ENCODE data around the gene PCNX1.
A peak's percentile ranks its signal among the peaks of the same experiment; 100 is the strongest.
"Not testable (repeated sequence)": the region's sequence is repeated elsewhere in the genome, so short reads cannot be mapped to it uniquely, and the experiment has no call there.

PCNX1 gene

DNA sequence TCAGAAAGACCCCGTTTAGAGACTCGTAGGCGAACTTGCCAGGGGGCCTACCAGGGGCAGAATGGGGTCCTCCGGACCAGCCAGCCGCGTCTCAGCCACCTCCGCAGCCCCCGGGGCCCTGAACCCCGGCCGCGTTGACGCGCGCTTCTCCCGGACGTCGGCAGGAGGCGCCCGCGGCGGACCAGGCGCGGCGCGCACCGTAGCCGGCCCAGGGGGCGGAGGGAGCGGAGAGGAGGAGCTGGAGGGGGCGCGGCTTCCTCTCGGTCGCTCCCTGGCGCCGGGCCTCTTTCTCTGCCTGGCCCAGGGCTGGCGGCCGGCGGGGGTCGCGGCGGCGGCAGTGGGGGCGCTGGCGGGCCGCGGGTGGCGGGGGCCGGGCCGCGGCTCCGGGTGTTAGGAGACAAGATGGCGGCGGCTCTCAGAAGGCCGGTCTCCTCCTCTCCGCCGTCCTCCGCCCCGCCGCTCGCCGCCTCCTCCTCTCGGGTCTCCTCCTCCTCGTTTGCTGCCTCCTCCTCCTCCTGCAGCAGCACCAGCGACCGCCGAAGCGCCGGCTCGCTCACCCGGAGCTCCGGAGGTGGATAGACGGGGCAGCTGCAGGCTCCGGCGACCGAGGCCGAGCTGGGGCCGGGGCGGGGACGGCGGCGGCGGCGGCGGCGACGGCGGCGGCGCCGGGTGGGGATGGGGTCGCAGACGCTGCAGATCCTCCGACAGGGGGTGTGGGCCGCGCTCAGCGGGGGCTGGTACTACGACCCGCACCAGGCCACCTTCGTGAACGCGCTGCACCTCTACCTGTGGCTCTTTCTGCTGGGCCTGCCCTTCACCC lies at the start of gene PCNX1:
TSS of gene PCNX1 (plus strand) at position 284 of the 820 bp plus-strand sequence. CDS start at position 676, 392 bp downstream.
- DNase-seq (ENCODE audit: low spot score): peak; percentile 68

DNA sequence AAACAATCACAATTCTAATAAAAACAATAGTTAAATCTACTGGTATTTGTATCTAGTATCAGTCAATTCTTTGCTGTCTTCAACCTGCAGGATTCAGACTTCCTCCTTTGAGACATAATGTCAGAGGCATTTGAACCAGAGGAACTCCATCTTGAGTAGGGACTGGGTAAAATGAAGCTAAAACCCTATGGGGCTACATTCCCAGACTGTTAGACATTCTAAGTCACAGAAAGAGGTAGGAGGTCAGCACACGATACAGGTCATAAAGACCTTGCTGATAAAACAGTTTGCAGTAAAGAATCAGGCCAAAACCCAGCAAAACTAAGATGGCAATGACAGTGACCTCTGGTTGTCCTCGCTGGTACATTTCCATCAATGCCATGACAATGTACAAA lies 49.8 kb upstream of the PCNX1 start:
- DNase-seq (ENCODE audit: low spot score): no peak

- DNase-seq (ENCODE audit: low spot score): no peak
Measured at GRCh38 chr14:70858641-70859040, 48.6 kb upstream of the PCNX1 start.

- DNase-seq (ENCODE audit: low spot score): not testable (repeated sequence)
Measured at GRCh38 chr14:70866992-70867391, 40.3 kb upstream of the PCNX1 start.

GRCh38 chr14:70871001-70871400 lies 36.3 kb upstream of the PCNX1 start:
- DNase-seq (ENCODE audit: low spot score): no peak

- no peak for DNase-seq (ENCODE audit: low spot score)
Measured at GRCh38 chr14:70871863-70872677, 35.2 kb upstream of the PCNX1 start.

DNA sequence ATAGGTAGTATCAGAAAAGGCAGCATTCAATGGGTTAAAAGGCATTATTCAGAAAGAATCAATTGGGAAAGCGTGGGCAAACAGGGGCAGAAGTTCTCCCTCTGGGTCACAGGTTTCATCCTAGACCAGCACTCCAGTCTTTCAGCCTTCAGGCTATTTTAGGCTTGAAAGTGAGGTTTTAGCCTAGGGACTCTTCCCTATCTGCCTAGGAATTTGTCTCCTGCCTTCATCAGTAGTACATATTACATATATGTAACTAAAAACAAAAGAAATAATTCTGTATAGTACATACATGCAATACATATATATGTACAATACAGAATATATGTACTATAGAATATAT lies 34.6 kb upstream of the PCNX1 start:
- DNase-seq (ENCODE audit: low spot score): no peak

GRCh38 chr14:70873627-70874026 lies 33.6 kb upstream of the PCNX1 start:
- DNase-seq (ENCODE audit: low spot score): no peak

GRCh38 chr14:70875811-70876460 lies 31.3 kb upstream of the PCNX1 start:
- not testable (repeated sequence) for DNase-seq (ENCODE audit: low spot score)

- no peak for DNase-seq (ENCODE audit: low spot score)
Measured at GRCh38 chr14:70879448-70879847, 27.8 kb upstream of the PCNX1 start.

- DNase-seq (ENCODE audit: low spot score): not testable (repeated sequence)
Measured at GRCh38 chr14:70880888-70881287, 26.4 kb upstream of the PCNX1 start.

DNA sequence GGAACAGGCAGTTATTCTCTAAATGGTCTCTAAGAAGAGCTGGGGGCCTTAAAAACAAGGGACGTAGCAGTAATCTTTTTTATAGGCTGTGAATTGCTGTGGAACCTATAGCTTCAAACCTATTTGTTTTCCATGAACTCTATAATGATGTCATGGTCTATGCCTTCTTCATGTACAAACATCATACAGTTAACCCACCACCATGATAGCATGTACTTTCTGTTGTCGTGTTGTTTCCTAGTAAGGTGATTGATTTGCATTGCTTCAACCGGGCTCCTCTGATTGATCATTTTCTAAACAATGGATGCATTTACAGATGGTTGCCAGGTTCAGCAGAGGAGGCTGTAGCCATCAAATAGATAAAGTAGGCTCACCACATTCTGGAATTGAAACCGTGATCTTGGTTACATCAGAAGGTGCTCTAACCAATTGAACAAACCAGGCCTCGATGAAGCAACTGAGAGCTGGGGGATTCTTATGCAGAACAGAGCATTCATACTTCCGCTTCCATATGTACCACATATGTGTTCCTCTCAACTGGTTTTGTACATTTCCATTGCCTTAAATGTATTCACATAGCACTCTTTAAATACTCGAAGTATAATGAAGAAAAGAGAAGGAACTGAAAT lies 25.6 kb upstream of the PCNX1 start:
- no peak for DNase-seq (ENCODE audit: low spot score)

GRCh38 chr14:70882776-70883492 lies 24.3 kb upstream of the PCNX1 start:
- peak; percentile 81 for DNase-seq (ENCODE audit: low spot score)

DNA sequence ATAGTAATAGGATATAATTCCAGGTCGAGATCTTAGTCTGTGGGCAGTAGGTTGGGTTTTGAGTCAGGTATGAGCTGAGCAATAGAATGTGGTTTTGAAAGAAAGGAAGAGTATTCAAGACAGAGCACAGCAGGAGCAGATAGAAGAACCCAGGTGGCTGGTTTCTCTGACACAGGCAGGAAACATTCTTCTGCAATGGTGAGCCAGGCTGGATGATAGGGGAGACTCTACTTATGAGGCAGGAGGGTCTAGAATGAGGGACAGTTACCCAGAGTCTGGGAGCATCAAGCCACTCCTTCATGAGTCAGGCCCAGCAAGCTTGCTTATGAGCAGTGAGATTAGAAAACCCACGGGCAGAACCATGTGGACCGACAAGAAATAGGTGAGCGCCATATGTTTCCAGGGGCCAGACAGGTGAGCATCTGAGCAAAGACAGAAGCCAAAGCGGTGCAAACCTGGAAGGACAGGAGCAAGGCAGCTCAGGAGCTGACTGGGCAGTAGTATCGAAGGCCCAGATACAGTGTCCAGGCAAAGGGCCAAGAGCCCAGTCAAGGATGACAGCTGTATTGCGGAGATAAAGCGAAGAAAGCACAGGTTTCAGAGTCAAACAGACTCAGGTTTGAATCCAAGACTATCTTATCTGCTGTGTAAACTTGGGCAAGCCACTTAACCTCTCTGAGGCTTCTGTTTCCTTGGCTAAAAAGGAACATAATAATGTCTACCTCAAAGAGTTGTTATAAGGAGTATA lies 22.5 kb upstream of the PCNX1 start:
- no peak for DNase-seq (ENCODE audit: low spot score)

DNA sequence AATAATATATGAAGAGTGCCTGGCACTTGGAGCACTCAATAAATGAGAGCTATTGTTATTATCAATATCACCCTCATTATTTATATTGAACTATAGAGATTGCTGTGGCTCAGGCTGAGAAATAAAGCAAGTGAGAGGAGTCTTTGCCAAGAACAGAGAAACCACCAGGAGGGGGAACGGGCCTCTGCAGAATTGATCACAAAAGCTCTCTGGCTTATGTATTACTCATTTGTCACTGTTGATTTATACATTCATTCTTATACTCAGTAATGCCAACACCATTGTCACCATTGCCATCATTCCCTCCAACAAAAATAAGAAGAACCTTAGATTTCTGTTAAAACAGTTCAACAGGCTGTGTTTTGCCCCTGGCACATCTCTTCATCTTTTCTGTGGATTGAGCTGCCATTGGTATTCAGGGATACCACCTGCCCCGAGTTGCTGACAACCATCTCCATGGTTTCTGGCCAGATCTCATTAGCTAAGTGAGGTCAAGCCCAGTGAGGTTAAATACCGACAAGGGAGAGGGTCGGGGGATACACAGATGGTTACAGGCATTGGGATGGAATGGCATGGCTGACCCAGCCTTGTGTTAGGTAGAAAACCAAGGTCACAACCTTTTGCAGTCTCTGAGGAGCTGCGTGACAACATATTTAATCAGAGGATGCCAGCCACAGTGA lies 21.8 kb upstream of the PCNX1 start:
- no peak for DNase-seq (ENCODE audit: low spot score)

- no peak for DNase-seq (ENCODE audit: low spot score)
Measured at GRCh38 chr14:70886421-70887206, 20.6 kb upstream of the PCNX1 start.

- no peak for DNase-seq (ENCODE audit: low spot score)
Measured at GRCh38 chr14:70887207-70887681, 20.0 kb upstream of the PCNX1 start.

GRCh38 chr14:70887737-70888499 lies 19.3 kb upstream of the PCNX1 start:
- DNase-seq (ENCODE audit: low spot score): no peak
